Stimulated activated CD4-positive, alpha-beta T cell treated with anti-CD3 and anti-CD28 coated beads, Interleukin-15, amount 100 ng/mL, for 48 hours (primary cell): ENCODE measurements around the gene BIRC7.

Source experiments
- DNase-seq, 2 donors: peaks; one replicate each; pipeline ENCODE4 v3.0.0-alpha.2; 2020; ENCODE audit warnings: low read depth in 2 of 2

The BIRC7 gene

GRCh38 chr20:63280929-63281545, 45.3 kb downstream of the BIRC7 start:
- no peak for DNase-seq

- DNase-seq: no peak
These were observed 46.3 kb downstream of the BIRC7 start for GRCh38 chr20:63281742-63282665.

GRCh38 chr20:63282946-63283345, 47.2 kb downstream of the BIRC7 start:
- no peak for DNase-seq

- no peak for DNase-seq
These were observed 47.8 kb downstream of the BIRC7 start for GRCh38 chr20:63283397-63284082.

GRCh38 chr20:63284083-63284440, 48.4 kb downstream of the BIRC7 start:
- DNase-seq: no peak

- DNase-seq: no peak
These were observed 48.8 kb downstream of the BIRC7 start for GRCh38 chr20:63284544-63284949.

- no peak for DNase-seq
These were observed 49.3 kb downstream of the BIRC7 start for GRCh38 chr20:63284981-63285524.

- DNase-seq: no peak
These were observed 50.2 kb downstream of the BIRC7 start for GRCh38 chr20:63285636-63286615.

- no peak for DNase-seq
These were observed 51.3 kb downstream of the BIRC7 start for GRCh38 chr20:63286781-63287696.

- DNase-seq: no peak
These were observed 52.2 kb downstream of the BIRC7 start for GRCh38 chr20:63287697-63288580.

- DNase-seq: no peak
These were observed 53.0 kb downstream of the BIRC7 start for GRCh38 chr20:63288581-63289251.

GRCh38 chr20:63289311-63290135, 53.8 kb downstream of the BIRC7 start:
- no peak for DNase-seq
